Thyroid gland (tissue), 4 donors: ENCODE results near the gene ABCF2.

ENCODE experiments used
- CTCF ChIP-seq, 6 experiments: fragments of 200-600 bp in 3 of 6; fragments of 450-650 bp in 3 of 6; sonication (generic) in 3 of 6; IDR thresholded peaks; one replicate each; pipeline ENCODE4 v1.5.1; 2016 to 2019; ENCODE audit warnings: antibody characterized with exemption in 6 of 6, mild to moderate bottlenecking in 2 of 6, inconsistent platforms in 1 of 6, moderate library complexity in 1 of 6
- POLR2A ChIP-seq, 2 donors: fragments of 450-650 bp; IDR thresholded peaks; one replicate each; pipeline ENCODE4 v1.6.1; 2017; ENCODE audit warnings: antibody characterized with exemption in 2 of 2, mild to moderate bottlenecking in 2 of 2, moderate library complexity in 1 of 2

GRCh38 chr7:151243045-151243349 lies 16.0 kb upstream of the ABCF2 start:
- TF ChIP-seq CTCF (IDR thresholded peaks at IDR 0.05) = no peak
- no peak for TF ChIP-seq POLR2A (IDR thresholded peaks at IDR 0.05)
